ENCODE results near the gene CENPB.

The CENPB gene

GRCh38 chr20:3823881-3824280, 37.3 kb upstream of the CENPB start:
- Mint-ChIP-seq H3K4me3 (no peak overlapping the region), H3K27ac (no peak overlapping the region), H3K27me3 (ENCODE audit: low read depth) (peaks cover 3% of the 10 kb centered on the region), H3K9me3 (no peaks in the 10 kb centered on the region), H3K4me1 (peaks cover 15% of the 10 kb centered on the region), H3K36me3 (ENCODE audit: low read depth) (peaks cover 20% of the 10 kb centered on the region)
- TF ChIP-seq CTCF (IDR thresholded peaks at IDR 0.05; ENCODE audit: unreplicated experiment in 3 of 3): no peak

- H3K36me3 Mint-ChIP-seq (ENCODE audit: low read depth): peaks cover 14% of the 10 kb centered on the region
- peak overlapping the region; percentile 67 to 90 (median 86) for H3K27ac Mint-ChIP-seq
- H3K9me3 Mint-ChIP-seq: no peaks in the 10 kb centered on the region
- H3K4me1 Mint-ChIP-seq: peaks cover 22% of the 10 kb centered on the region
- peak overlapping the region; percentile 83 to 92 (median 88) for H3K4me3 Mint-ChIP-seq
- no peak for TF ChIP-seq CTCF (IDR thresholded peaks at IDR 0.05; ENCODE audit: unreplicated experiment in 3 of 3)
- H3K27me3 Mint-ChIP-seq (ENCODE audit: low read depth): peaks cover 3% of the 10 kb centered on the region
These were observed 35.5 kb upstream of the CENPB start for GRCh38 chr20:3821996-3822395.

GRCh38 chr20:3820901-3821727, 34.6 kb upstream of the CENPB start:
- H3K4me3 Mint-ChIP-seq: peak overlapping the region; percentile 83 to 92 (median 88)
- H3K9me3 Mint-ChIP-seq: no peaks in the 10 kb centered on the region
- H3K27ac Mint-ChIP-seq: peak overlapping the region; percentile 100
- no peak for TF ChIP-seq CTCF (IDR thresholded peaks at IDR 0.05; ENCODE audit: unreplicated experiment in 3 of 3)
- peaks cover 11% of the 10 kb centered on the region for H3K36me3 Mint-ChIP-seq (ENCODE audit: low read depth)
- peaks cover 22% of the 10 kb centered on the region for H3K4me1 Mint-ChIP-seq
- peaks cover 3% of the 10 kb centered on the region for H3K27me3 Mint-ChIP-seq (ENCODE audit: low read depth)

GRCh38 chr20:3820048-3820900, 33.7 kb upstream of the CENPB start, which contains the start of gene AP5S1:
Gene AP5S1, plus strand, starts transcription at chr20:3820547. Its CDS starts 1,571 bp downstream, at chr20:3822118.
- Mint-ChIP-seq H3K4me1 (peaks cover 22% of the 10 kb centered on the region), H3K27ac (peak within 1 kb of the TSS; percentile 100), H3K27me3 (ENCODE audit: low read depth) (peaks cover 3% of the 10 kb centered on the region), H3K36me3 (ENCODE audit: low read depth) (peaks cover 11% of the 10 kb centered on the region), H3K9me3 (no peaks in the 10 kb centered on the region), H3K4me3 (peak within 1 kb of the TSS; percentile 83 to 92 (median 88))
- peak; percentile 98 to 100 (median 99) for TF ChIP-seq CTCF (IDR thresholded peaks at IDR 0.05; ENCODE audit: unreplicated experiment in 3 of 3)

- H3K9me3 Mint-ChIP-seq: no peaks in the 10 kb centered on the region
- H3K27me3 Mint-ChIP-seq (ENCODE audit: low read depth): peaks cover 3% of the 10 kb centered on the region
- TF ChIP-seq CTCF (IDR thresholded peaks at IDR 0.05; ENCODE audit: unreplicated experiment in 3 of 3): no peak
- H3K27ac Mint-ChIP-seq: peak overlapping the region; percentile 100
- peaks cover 22% of the 10 kb centered on the region for H3K4me1 Mint-ChIP-seq
- peaks cover 11% of the 10 kb centered on the region for H3K36me3 Mint-ChIP-seq (ENCODE audit: low read depth)
- H3K4me3 Mint-ChIP-seq: peak overlapping the region; percentile 80 to 83 (median 80)
These were observed 33.0 kb upstream of the CENPB start for GRCh38 chr20:3819411-3820047.
